Stimulated activated CD8-positive, alpha-beta memory T cell treated with anti-CD3 and anti-CD28 coated beads, Interleukin-7, amount 100 ng/mL, for 24 hours (primary cell): Measurements from ENCODE around the gene HOXD12.

Source experiments
- DNase-seq: peaks from one replicate; pipeline ENCODE4 v3.0.0-alpha.2; 2020; ENCODE audit warnings: low read depth

HOXD12 gene

DNA sequence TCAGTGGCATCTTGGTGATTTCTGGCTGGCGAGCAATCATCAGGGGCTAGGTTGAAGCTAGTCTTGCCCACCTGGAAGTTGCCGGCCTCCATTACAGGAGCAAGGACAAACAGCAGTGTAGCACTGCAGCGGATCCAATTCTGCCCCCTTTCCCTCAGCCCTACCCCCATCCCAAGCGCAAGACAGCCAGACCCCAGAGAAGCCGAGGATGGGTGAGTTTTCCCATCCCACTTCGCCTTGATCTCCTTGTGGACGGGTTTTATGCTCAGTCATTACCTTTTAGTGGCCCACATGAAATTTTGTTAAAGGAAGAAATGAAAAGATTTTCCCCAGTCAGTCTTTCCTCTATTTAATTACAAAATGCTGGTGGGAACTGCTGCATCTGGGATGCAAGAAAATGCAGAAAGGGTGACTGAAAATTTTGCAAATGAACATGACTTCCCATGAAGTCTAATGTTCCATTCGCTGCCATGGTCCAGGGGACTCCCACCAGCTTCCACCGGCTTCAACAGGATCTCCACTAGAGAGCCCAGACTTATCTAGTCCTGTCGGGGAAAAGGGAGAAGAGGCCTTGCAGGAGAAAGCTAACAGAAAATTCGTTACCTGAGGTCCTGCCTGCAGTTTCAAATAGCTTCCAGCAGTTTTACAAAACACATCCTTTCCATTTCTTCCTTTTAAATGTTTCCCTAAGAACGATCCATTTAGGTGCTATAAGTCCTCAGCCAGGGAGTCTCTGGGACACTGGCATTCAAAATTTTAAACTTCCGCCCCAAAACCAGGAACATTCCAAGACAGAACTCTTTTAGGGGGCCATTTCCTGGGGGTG lies 21.0 kb downstream of the HOXD12 start:
- DNase-seq: no peak

DNA sequence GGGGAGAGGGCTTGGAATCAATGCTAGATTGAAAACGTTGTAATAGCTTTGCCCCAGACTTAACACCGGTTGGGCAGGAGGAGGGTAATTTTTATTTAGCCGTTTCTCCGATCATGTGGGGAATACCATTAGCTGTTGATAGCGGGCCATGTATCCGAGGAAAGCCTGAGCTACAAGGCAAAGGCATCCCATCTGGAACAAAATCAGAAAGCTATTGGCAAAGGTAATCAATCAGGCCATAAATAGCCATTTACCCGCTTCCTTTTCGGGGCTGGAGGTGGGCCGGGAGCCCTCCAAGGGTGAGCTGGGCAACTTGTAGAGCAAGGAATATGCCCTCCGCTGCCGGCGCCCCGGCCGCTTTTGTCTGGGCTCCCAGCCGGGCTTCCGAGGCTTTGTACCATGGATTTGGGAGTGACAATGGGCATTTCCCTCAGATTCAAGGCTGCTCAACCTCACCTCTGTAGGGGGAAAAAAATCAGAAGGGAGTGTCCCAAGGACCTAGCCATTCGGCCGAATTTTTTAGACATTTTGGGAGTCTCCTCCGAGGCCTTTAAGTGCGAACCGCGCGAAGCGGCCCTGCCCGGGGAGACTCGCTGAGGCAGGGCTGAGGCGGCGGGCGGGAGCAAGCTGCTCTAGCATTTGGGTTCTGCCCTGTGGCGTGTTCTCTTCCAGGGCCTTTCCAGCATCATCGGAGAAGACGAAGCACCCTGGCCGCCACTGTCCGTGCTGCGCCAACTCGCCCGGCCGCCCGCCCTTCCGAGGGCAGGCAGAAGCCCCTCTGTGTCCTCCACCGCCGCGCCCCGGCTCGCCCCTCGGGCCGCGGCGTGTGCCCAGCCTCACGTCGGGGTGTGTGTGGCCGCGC lies 21.8 kb downstream of the HOXD12 start:
- DNase-seq: no peak

DNA sequence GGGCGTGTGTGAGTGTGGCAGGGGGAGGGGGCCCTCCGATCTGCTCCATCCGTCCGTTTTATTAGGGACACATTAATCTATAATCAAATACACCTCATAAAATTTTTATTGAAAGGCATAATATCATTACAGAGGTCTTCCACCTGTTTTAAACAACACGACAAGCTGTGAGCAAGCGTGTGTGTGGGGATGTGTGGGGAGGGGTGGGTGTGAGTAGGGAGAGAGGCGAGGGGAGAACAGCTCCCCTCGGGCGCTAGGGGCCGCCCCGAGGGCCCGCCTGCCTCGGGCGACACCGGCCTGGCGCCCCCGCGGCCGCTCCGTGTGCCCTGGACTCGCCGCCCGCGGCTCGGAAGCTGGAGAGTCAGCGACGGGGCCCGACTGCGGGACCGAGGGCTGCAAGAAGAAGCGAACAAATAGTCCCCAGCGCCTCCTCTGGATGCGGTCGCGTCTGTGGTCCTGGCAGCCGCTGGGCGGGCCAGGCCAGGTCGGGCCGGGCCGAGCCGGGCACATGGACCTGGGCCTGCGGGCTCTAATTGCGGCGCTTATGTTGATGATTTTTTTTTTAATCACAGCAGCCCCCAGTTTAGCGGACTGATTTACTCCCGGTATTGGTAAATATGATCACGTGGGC lies 22.6 kb downstream of the HOXD12 start:
- no peak for DNase-seq

DNA sequence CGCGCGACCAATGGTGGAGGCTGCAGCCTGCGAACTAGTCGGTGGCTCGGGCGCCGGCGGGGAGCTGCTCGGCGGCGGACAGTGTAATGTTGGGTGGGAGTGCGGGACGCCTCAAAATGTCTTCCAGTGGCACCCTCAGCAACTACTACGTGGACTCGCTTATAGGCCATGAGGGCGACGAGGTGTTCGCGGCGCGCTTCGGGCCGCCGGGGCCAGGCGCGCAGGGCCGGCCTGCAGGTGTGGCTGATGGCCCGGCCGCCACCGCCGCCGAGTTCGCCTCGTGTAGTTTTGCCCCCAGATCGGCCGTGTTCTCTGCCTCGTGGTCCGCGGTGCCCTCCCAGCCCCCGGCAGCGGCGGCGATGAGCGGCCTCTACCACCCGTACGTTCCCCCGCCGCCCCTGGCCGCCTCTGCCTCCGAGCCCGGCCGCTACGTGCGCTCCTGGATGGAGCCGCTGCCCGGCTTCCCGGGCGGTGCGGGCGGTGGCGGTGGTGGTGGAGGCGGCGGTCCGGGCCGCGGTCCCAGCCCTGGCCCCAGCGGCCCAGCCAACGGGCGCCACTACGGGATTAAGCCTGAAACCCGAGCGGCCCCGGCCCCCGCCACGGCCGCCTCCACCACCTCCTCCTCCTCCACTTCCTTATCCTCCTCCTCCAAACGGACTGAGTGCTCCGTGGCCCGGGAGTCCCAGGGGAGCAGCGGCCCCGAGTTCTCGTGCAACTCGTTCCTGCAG lies 23.3 kb downstream of the HOXD12 start, which contains the start of gene HOXD9:
HOXD9 (plus strand) TSS at position 37 of the 728 bp plus-strand sequence; CDS start at position 87, 50 bp downstream.
- DNase-seq: no peak

DNA sequence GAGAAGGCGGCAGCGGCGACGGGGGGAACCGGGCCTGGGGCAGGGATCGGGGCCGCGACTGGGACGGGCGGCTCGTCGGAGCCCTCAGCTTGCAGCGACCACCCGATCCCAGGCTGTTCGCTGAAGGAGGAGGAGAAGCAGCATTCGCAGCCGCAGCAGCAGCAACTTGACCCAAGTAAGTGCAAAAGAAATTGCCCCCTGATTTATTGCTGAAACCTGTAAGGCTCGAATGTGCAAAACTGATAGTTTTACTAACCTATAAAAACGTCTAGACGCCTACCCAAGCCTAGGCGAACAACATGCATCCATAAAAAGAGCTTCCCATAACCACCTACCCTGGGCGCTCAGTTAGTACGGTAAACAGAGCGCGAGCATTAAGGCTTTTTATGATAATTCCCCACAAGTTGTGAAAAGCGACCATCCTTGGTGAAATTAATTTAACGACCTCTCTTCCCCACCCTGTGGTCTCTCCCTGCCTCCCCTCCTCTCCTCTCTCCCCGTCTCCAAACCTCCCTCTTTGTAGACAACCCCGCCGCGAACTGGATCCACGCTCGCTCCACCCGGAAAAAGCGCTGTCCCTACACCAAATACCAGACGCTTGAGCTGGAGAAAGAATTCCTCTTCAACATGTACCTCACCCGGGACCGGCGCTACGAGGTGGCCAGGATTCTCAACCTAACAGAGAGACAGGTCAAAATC lies 24.0 kb downstream of the HOXD12 start:
- no peak for DNase-seq

DNA sequence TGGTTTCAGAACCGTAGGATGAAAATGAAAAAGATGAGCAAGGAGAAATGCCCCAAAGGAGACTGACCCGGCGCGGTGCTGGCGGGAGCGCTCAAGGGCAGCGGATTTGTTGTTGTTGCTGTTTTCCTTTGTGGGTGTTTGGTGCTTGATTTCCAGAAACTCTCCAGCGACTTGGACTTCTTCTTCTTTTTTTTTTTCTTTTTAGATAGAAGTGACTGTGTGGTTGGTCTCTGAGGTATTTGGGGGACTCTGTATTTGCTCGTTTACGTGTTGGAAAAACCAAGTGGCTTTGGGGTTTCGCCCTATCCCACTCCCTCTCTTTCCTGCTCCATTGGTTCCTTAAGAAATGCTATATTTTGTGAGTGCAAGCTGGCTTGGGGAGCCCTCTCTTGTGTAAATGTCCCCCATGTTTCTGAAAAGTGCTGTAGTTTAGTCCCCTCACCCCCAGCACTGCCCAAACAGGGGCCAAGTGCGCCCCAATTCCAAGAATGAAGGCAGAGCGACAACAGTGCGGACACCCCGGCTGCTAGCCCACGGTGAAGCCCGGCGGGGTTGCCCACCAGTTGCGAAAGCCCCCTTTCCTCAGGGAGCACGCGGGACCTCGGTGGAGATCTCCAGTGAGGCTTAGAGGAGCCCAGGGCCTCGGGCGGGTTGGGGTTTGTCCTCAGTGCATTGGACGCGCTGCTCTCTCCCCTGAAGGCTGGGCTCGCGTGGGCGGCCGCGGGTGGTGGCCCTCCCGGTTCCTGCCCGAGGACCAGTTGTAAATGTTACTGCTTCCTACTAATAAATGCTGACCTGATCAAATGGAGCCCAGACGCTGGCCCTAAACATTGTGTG lies 24.7 kb downstream of the HOXD12 start:
- DNase-seq: no peak

DNA sequence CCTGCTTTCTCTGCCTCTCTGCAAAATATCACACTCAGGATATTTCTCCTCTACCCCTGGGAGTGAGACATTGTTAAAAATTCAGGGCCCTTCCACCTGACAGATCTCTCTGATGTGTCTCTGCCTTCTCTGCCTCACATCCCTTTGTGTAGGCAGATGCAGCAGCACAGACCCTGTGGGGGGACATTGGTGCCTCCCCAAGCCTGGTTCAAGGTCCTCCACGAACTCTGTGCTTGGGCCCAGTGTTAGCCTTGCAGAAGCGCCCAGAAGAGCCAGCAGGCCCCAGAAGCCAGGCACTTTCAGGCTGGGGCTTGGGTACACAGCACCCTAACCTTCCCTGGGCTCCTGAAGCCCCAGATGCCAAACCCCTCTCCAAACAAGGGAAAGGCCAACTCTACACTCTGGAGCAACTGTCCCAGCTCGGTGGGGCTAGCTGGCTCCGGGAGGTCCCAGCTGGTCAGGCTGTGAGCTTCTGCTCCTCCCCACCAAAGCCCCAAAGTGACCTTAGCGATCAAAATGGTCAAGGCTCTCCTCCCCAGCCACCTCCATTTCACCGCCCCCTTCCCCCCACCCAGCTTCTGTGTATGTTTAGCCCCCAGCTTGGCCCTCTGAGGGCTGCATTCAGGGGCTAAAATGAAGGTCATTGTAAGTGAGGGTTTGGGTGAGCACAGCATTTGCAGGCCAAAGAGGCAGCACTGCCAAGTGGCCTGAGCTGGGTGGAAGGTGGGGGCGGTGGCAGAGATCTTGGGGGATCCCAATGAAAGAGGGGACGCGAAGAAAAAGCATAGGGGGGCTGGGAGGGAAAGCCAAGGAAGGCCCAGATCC lies 25.6 kb downstream of the HOXD12 start:
- no peak for DNase-seq

DNA sequence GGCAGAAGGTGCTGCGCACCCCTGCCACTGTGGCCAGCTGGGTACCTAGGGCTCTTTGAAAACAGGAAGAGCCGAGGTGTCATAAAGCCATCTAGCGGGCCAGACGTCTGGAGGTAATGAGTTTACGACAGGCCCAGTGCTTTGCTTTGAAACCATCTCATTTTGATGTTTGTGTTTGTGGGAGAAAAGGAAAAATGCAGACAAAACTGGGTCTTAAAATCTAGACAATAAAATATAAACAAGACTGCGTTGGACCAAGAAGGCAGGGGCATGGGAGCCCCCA lies 26.1 kb downstream of the HOXD12 start:
- DNase-seq: no peak

DNA sequence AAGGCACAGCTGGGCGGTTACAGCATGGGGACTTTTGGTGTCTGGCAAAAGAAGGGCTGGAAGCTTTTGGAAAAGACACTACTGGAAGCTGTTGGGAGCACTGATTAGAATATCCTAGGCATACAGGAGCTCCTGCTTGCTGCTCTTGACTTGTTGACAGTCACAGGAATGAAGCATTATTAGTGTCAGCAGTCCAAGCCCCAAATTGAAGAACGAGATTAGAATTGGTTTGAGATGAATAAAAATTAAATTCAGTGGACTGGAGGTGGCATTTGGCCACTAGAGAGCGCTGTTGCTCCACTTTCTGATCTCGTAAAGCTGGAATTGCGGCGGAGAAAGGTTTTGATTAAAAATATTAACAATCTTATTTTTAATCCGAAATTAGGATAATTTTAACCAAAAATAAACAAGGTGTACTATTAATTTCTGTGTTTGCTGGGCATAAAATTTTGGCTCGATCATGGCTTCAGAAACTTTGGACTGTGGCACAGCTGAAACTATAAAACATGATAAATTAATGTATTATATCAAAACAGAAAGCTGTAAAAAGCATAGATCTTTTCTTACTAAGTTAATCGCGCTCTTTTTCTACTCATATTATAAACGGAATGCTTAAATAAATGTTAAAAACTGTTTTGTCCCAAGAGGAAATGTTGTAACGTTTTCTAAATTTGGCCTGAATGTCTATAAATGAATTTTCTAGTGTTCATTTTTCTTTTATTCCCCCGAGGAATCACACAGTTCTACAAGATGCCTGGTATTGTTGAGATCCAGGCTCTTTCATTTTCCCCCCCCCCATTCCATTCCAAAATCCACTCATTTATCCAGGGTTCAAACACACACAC lies 27.6 kb downstream of the HOXD12 start:
- peak; percentile 52 for DNase-seq

DNA sequence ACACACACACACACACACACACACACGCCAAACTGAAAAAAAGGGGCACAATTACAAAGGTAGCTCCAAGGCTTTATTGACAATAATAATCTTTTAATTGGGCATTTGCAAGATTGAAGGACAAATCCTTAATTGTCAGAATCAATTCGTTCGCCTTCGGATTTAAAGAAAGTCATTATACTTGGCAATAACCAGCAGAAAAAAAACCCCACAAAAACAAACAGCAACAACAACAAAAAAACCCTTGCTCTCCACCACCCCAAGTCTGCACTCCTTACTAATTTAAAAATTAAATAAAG lies 28.1 kb downstream of the HOXD12 start:
- no peak for DNase-seq

DNA sequence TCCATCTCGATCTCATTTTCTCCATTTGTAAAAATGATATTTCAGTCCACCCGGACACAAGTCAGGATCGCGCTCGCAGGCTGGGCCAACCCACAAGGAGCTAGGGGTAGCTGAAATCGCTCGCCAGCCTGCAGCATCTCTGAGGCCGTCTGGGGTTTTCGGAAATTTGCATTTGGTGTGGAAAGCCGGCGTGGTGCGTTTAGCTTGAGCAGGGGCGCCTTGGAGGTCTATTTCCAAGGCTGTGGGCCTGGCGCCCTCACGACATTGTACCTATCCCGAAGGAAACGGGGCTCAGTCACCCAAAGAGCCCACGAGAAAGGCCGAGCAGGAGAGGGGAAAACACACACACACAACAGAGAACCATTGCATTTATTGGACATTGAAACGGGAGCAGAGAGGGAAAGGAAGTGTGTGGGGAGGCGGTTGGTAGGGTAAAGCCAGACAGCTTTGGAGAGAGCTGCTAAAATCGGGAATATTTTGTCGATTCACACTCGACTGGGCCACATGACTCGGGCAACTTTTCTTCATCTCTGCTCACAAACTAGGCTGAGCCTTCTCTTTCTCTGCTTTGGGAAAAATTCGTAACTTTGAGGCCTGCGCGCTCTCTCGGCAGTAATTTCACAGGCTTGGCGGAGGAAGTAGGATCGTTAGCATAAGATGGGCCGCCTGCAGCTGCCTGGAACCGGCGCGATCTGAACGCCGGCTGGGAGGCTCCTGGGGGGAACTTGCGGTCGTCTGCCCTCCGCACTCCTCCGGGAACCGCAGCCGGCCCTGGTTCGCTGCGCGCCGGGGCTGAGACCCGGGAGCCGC lies 28.8 kb downstream of the HOXD12 start:
- no peak for DNase-seq

DNA sequence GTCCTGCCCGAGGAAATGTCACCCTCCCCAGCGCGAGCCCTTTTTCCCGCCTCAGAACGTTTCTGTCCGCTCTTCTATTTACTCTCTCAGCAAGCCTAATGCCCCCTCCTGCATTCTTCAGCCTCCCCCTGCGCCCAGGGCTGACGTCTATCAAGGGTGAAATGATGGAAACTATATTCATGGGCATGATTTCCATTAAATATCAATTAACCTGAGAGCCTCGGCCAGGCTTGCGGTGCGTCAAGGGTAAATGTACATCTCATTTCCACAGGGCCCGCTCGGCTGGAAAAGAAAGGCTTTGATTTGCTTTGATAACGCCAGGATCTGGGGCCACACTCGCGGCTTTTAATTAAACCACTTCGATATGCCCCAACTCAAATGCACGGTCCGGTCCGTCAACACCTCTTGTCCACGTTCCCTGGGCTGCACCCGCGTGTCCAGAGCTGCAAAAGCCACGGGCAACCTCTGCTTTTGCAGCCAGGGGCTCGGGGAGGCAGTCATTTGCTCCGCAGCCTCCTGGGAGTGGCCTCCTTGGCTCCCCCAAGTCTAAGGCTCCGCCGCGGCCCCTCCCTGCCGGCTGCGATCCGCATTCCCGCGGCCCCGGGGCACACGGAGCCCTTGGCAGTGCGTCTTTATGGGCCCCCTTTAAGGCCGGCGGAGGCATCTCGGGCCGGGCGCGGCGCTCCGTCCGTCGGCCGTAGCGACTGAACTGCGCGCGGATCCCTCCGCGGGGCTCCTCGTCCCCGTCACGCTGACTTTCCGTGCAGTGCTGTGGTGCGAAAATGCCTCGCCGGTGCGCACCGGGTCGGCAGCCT lies 29.6 kb downstream of the HOXD12 start, which contains the start of gene HOXD8:
HOXD8 (plus strand) TSS at position 724 of the 815 bp plus-strand sequence. CDS start 662 bp downstream, outside the sequence.
- no peak for DNase-seq

DNA sequence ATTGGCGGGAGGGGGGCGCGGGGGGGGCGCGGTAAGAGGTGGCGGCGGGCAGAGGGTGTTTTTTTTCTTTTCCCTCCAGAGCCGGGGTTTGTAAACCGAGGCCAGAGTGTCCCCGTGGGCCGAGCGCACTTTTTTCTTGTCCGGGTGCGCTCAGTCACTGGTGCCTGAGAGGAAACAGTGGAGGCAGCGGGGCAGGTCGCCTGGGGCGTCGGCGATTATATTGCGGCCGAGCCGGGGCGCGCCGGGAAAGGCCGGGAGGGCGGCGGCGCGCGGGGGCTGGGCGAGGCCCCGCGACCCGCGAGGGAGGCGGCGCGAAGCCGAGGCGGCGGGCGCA lies 30.2 kb downstream of the HOXD12 start:
- DNase-seq: no peak

DNA sequence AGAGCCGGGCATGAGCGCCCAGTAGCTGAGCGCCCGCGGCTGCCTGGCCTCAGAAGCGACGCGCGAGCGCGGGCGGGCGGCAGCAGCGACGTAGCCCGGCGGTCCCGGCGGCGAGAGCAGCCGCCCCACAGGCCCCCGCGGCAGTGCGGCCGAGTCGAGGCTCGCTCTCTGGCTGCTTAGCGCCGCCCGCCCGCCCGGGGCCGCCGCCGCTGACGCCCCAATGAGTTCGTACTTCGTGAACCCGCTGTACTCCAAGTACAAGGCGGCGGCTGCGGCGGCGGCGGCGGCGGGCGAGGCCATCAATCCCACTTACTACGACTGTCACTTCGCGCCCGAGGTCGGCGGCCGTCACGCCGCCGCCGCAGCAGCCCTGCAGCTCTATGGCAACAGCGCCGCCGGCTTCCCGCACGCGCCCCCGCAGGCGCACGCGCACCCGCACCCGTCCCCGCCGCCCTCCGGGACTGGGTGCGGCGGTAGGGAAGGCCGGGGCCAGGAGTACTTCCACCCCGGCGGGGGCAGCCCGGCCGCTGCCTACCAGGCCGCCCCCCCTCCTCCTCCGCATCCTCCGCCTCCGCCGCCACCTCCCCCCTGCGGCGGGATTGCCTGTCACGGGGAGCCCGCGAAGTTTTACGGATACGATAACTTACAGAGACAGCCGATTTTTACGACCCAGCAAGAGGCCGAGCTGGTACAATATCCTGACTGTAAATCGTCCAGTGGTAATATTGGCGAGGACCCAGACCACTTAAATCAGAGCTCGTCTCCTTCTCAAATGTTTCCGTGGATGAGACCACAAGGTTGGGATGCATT lies 30.8 kb downstream of the HOXD12 start:
- DNase-seq: no peak

DNA sequence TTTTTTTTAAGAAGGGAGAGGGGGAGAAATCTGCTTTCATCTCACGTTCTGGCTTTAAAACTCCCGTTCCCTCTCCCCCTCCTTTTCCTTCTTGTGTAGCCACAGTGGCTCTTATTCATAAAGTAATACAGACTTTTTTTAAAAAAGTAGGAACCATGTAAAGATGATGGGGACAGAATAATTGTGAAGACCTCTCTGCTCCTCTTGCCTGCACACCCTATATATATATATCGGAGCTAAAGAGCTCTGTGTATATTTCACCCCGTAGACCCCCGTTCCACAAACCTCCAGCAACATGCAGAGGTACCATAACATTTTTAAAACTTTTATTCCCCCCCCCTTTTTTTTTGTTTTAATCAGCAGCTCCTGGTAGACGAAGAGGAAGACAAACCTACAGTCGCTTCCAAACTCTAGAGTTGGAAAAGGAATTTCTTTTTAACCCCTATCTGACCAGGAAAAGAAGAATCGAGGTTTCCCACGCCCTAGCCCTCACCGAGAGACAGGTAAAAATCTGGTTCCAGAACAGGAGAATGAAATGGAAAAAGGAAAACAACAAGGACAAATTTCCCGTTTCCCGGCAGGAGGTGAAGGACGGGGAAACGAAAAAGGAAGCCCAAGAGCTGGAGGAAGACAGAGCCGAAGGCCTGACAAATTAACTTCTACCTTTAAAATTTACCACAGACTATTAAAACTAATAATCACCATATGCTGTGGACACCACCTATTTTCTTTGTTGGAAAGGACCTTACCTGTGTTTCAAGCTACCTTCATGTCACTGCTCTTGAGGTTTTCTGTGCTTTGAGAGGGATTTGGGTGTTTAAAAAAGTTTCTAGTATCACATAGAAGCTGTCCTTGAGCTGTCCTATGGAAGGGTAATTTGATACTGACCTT lies 31.6 kb downstream of the HOXD12 start:
- no peak for DNase-seq

DNA sequence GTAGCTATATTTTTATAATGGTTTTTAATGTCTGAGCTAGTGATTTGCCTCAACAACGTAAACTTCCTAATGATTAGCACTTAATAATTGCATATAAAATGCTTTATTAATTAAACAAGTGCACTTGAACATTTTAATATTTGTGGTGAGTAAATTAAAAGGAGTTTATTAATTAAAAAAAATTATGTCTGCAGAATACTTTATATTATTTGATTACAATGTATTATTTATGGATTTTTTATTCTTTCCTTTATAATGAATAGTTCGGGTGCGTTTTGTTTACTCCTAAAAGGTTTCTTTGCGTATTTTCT lies 32.2 kb downstream of the HOXD12 start:
- no peak for DNase-seq
